ENCODE data around the gene DMAC2L.
"Not testable (repeated sequence)": the region's sequence is repeated elsewhere in the genome, so short reads cannot be mapped to it uniquely, and the experiment has no call there.

The DMAC2L gene

GRCh38 chr14:50354527-50354926 lies 42.4 kb downstream of the DMAC2L start:
- no peak for DNase-seq

GRCh38 chr14:50355692-50356091 lies 43.6 kb downstream of the DMAC2L start:
- no peak for DNase-seq

GRCh38 chr14:50356283-50356682 lies 44.2 kb downstream of the DMAC2L start:
- DNase-seq = not testable (repeated sequence)

- no peak for DNase-seq
These were observed 45.0 kb downstream of the DMAC2L start for GRCh38 chr14:50357124-50357523.

- DNase-seq = peak in 10 of 56 donors; percentile 3 to 49 (median 12)
These were observed 45.8 kb downstream of the DMAC2L start for GRCh38 chr14:50357753-50358395.

- no peak for DNase-seq
These were observed 47.5 kb downstream of the DMAC2L start for GRCh38 chr14:50359631-50360030.

GRCh38 chr14:50360093-50360492 lies 48.0 kb downstream of the DMAC2L start:
- no peak for DNase-seq

GRCh38 chr14:50360851-50361250 lies 48.7 kb downstream of the DMAC2L start:
- no peak for DNase-seq

- not testable (repeated sequence) for DNase-seq
These were observed 49.6 kb downstream of the DMAC2L start for GRCh38 chr14:50361473-50362403.

GRCh38 chr14:50362764-50363713 lies 50.9 kb downstream of the DMAC2L start:
- DNase-seq = no peak

GRCh38 chr14:50363714-50364111 lies 51.6 kb downstream of the DMAC2L start:
- DNase-seq = no peak

- DNase-seq = no peak
These were observed 52.7 kb downstream of the DMAC2L start for GRCh38 chr14:50364792-50365191.

- not testable (repeated sequence) for DNase-seq
These were observed 53.4 kb downstream of the DMAC2L start for GRCh38 chr14:50365572-50365971.

GRCh38 chr14:50366115-50366514 lies 54.0 kb downstream of the DMAC2L start:
- DNase-seq = no peak

GRCh38 chr14:50366589-50366988 lies 54.5 kb downstream of the DMAC2L start:
- DNase-seq = no peak

- no peak for DNase-seq
These were observed 59.4 kb downstream of the DMAC2L start for GRCh38 chr14:50371546-50371945.

- no peak for DNase-seq
These were observed 61.8 kb downstream of the DMAC2L start for GRCh38 chr14:50373959-50374358.

GRCh38 chr14:50375760-50376159 lies 63.6 kb downstream of the DMAC2L start:
- DNase-seq = no peak

Data from nucleus accumbens (tissue), 56 donors.